ENCODE measurements around the gene AUTS2. TPM values are rescaled to one million over a fixed set of nuclear protein-coding genes. Genes with fewer than 3 reads are reported as not detected.

AUTS2 gene
- total and polyA plus RNA-seq, 2 experiments from 2014 or later = 32.0 to 91.0 TPM

DNA sequence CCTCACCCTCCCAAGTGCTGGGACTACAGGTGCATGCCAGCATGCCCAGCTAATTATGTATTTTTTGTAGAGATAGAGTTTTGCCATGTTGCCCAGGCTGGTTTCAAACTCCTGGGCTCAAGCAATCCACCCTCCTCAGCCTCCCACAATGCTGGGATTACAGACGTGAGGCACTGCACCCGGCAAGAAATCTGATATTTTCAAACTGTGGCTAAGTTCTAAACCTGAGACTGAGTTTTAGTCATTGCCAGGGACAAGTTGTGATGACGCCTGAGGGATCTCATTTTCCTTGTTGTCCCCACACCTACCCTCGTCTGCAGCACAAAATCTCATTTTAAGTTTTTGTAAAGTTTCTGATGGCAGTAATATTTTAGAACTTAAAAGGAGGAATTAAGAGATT, 9.8 kb downstream of the AUTS2 start:
- Mint-ChIP-seq H3K4me3 (no peak overlapping the region), H3K27me3 (ENCODE audit: insufficient read depth, low read depth, poor library complexity) (peaks cover 12% of the 10 kb centered on the region), H3K9me3 (no peaks in the 10 kb centered on the region), H3K27ac (no peak overlapping the region), H3K36me3 (ENCODE audit: low read depth) (no peaks in the 10 kb centered on the region), H3K4me1 (peaks cover 36% of the 10 kb centered on the region)
- TF ChIP-seq NANOG (IDR thresholded peaks at IDR 0.05; ENCODE audit: borderline replicate concordance) (no peak), POLR2AphosphoS5 (IDR thresholded peaks at IDR 0.05; ENCODE audit: low read depth) (no peak), ZNF331 (CRISPR knock-in tag; IDR thresholded peaks at IDR 0.05; ENCODE audit: low read depth) (no peak), ZNF114 (CRISPR knock-in tag; IDR thresholded peaks at IDR 0.05) (no peak), JUNB (IDR thresholded peaks at IDR 0.05; ENCODE audit: unreplicated experiment) (no peak), EZH2 (IDR thresholded peaks at IDR 0.05; ENCODE audit: low read depth, unreplicated experiment) (no peak), EZH2phosphoT487 (IDR thresholded peaks at IDR 0.05; ENCODE audit: unreplicated experiment) (no peak), CREB1 (CRISPR knock-in tag; IDR thresholded peaks at IDR 0.05; ENCODE audit: low read depth) (no peak), STAT1 (IDR thresholded peaks at IDR 0.05; ENCODE audit: unreplicated experiment) (no peak)
- TF ChIP-seq, protein P1, sequence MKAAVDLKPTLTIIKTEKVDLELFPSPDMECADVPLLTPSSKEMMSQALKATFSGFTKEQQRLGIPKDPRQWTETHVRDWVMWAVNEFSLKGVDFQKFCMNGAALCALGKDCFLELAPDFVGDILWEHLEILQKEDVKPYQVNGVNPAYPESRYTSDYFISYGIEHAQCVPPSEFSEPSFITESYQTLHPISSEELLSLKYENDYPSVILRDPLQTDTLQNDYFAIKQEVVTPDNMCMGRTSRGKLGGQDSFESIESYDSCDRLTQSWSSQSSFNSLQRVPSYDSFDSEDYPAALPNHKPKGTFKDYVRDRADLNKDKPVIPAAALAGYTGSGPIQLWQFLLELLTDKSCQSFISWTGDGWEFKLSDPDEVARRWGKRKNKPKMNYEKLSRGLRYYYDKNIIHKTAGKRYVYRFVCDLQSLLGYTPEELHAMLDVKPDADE (IDR thresholded peaks at IDR 0.05) = no peak
- TF ChIP-seq, protein P2, sequence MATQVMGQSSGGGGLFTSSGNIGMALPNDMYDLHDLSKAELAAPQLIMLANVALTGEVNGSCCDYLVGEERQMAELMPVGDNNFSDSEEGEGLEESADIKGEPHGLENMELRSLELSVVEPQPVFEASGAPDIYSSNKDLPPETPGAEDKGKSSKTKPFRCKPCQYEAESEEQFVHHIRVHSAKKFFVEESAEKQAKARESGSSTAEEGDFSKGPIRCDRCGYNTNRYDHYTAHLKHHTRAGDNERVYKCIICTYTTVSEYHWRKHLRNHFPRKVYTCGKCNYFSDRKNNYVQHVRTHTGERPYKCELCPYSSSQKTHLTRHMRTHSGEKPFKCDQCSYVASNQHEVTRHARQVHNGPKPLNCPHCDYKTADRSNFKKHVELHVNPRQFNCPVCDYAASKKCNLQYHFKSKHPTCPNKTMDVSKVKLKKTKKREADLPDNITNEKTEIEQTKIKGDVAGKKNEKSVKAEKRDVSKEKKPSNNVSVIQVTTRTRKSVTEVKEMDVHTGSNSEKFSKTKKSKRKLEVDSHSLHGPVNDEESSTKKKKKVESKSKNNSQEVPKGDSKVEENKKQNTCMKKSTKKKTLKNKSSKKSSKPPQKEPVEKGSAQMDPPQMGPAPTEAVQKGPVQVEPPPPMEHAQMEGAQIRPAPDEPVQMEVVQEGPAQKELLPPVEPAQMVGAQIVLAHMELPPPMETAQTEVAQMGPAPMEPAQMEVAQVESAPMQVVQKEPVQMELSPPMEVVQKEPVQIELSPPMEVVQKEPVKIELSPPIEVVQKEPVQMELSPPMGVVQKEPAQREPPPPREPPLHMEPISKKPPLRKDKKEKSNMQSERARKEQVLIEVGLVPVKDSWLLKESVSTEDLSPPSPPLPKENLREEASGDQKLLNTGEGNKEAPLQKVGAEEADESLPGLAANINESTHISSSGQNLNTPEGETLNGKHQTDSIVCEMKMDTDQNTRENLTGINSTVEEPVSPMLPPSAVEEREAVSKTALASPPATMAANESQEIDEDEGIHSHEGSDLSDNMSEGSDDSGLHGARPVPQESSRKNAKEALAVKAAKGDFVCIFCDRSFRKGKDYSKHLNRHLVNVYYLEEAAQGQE (IDR thresholded peaks at IDR 0.05; ENCODE audit: unreplicated experiment) = no peak
- TF ChIP-seq, protein P3, sequence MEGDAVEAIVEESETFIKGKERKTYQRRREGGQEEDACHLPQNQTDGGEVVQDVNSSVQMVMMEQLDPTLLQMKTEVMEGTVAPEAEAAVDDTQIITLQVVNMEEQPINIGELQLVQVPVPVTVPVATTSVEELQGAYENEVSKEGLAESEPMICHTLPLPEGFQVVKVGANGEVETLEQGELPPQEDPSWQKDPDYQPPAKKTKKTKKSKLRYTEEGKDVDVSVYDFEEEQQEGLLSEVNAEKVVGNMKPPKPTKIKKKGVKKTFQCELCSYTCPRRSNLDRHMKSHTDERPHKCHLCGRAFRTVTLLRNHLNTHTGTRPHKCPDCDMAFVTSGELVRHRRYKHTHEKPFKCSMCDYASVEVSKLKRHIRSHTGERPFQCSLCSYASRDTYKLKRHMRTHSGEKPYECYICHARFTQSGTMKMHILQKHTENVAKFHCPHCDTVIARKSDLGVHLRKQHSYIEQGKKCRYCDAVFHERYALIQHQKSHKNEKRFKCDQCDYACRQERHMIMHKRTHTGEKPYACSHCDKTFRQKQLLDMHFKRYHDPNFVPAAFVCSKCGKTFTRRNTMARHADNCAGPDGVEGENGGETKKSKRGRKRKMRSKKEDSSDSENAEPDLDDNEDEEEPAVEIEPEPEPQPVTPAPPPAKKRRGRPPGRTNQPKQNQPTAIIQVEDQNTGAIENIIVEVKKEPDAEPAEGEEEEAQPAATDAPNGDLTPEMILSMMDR (conservative IDR thresholded peaks at IDR 0.05; ENCODE audit: low read depth in 2 of 2) = no peak
- TF ChIP-seq, protein P4, sequence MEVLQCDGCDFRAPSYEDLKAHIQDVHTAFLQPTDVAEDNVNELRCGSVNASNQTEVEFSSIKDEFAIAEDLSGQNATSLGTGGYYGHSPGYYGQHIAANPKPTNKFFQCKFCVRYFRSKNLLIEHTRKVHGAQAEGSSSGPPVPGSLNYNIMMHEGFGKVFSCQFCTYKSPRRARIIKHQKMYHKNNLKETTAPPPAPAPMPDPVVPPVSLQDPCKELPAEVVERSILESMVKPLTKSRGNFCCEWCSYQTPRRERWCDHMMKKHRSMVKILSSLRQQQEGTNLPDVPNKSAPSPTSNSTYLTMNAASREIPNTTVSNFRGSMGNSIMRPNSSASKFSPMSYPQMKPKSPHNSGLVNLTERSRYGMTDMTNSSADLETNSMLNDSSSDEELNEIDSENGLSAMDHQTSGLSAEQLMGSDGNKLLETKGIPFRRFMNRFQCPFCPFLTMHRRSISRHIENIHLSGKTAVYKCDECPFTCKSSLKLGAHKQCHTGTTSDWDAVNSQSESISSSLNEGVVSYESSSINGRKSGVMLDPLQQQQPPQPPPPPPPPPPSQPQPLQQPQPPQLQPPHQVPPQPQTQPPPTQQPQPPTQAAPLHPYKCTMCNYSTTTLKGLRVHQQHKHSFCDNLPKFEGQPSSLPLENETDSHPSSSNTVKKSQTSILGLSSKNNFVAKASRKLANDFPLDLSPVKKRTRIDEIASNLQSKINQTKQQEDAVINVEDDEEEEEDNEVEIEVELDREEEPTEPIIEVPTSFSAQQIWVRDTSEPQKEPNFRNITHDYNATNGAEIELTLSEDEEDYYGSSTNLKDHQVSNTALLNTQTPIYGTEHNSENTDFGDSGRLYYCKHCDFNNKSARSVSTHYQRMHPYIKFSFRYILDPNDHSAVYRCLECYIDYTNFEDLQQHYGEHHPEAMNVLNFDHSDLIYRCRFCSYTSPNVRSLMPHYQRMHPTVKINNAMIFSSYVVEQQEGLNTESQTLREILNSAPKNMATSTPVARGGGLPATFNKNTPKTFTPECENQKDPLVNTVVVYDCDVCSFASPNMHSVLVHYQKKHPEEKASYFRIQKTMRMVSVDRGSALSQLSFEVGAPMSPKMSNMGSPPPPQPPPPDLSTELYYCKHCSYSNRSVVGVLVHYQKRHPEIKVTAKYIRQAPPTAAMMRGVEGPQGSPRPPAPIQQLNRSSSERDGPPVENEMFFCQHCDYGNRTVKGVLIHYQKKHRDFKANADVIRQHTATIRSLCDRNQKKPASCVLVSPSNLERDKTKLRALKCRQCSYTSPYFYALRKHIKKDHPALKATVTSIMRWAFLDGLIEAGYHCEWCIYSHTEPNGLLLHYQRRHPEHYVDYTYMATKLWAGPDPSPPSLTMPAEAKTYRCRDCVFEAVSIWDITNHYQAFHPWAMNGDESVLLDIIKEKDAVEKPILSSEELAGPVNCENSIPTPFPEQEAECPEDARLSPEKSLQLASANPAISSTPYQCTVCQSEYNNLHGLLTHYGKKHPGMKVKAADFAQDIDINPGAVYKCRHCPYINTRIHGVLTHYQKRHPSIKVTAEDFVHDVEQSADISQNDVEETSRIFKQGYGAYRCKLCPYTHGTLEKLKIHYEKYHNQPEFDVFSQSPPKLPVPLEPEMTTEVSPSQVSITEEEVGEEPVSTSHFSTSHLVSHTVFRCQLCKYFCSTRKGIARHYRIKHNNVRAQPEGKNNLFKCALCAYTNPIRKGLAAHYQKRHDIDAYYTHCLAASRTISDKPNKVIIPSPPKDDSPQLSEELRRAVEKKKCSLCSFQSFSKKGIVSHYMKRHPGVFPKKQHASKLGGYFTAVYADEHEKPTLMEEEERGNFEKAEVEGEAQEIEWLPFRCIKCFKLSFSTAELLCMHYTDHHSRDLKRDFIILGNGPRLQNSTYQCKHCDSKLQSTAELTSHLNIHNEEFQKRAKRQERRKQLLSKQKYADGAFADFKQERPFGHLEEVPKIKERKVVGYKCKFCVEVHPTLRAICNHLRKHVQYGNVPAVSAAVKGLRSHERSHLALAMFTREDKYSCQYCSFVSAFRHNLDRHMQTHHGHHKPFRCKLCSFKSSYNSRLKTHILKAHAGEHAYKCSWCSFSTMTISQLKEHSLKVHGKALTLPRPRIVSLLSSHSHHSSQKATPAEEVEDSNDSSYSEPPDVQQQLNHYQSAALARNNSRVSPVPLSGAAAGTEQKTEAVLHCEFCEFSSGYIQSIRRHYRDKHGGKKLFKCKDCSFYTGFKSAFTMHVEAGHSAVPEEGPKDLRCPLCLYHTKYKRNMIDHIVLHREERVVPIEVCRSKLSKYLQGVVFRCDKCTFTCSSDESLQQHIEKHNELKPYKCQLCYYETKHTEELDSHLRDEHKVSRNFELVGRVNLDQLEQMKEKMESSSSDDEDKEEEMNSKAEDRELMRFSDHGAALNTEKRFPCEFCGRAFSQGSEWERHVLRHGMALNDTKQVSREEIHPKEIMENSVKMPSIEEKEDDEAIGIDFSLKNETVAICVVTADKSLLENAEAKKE (CRISPR knock-in tag; IDR thresholded peaks at IDR 0.05) = no peak
- H3K4me1 ChIP-seq (ENCODE audit: insufficient read depth) = peaks cover 22% of the 10 kb centered on the region
- H3K9me2 ChIP-seq (ENCODE audit: insufficient read depth) = no peaks in the 10 kb centered on the region
- H3F3A ChIP-seq (replicated peaks; ENCODE audit: low read depth) = no peaks in the 10 kb centered on the region
- H4K20me1 ChIP-seq (replicated peaks; ENCODE audit: insufficient read depth) = peaks cover 82% of the 10 kb centered on the region
- peaks cover 30% of the 10 kb centered on the region for H3K79me2 ChIP-seq (replicated peaks; ENCODE audit: insufficient read depth)
- no peaks in the 10 kb centered on the region for H3K36me3 ChIP-seq (ENCODE audit: insufficient read depth)
- H3K4me2 ChIP-seq = no peak overlapping the region
- ATAC-seq = no peak
- no peak for DNase-seq (ENCODE audit: low spot score)
- H3K27me3 ChIP-seq (ENCODE audit: insufficient read depth) = peaks cover 99% of the 10 kb centered on the region
- H3K27ac ChIP-seq (ENCODE audit: low read depth) = no peak overlapping the region
- no peak overlapping the region for H3K4me3 ChIP-seq
- no peak overlapping the region for H2AFZ ChIP-seq

All from GM23338 (cell line).